Sigmoid colon (tissue), 4 donors: ENCODE results near the gene CCDC57.

Experiments
- POLR2AphosphoS5 ChIP-seq, 4 donors: sonication (generic); formaldehyde crosslinking; IDR thresholded peaks; one replicate each; pipeline ENCODE4 v1.6.1; 2017; ENCODE audit warnings: antibody characterized with exemption in 4 of 4
- TF ChIP-seq, protein P1 (sequence below), 4 experiments: fragments of 450-650 bp in 3 of 4; fragments of 200-600 bp in 1 of 4; IDR thresholded peaks; one replicate each; pipeline ENCODE4 v1.5.1; 2016 to 2019; ENCODE audit warnings: antibody characterized with exemption in 4 of 4, mild to moderate bottlenecking in 3 of 4, moderate library complexity in 2 of 4

GRCh38 chr17:82073446-82073845 lies 139.2 kb downstream of the CCDC57 start:
- TF ChIP-seq, protein P1, sequence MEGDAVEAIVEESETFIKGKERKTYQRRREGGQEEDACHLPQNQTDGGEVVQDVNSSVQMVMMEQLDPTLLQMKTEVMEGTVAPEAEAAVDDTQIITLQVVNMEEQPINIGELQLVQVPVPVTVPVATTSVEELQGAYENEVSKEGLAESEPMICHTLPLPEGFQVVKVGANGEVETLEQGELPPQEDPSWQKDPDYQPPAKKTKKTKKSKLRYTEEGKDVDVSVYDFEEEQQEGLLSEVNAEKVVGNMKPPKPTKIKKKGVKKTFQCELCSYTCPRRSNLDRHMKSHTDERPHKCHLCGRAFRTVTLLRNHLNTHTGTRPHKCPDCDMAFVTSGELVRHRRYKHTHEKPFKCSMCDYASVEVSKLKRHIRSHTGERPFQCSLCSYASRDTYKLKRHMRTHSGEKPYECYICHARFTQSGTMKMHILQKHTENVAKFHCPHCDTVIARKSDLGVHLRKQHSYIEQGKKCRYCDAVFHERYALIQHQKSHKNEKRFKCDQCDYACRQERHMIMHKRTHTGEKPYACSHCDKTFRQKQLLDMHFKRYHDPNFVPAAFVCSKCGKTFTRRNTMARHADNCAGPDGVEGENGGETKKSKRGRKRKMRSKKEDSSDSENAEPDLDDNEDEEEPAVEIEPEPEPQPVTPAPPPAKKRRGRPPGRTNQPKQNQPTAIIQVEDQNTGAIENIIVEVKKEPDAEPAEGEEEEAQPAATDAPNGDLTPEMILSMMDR (IDR thresholded peaks at IDR 0.05) = no peak
- TF ChIP-seq POLR2AphosphoS5 (IDR thresholded peaks at IDR 0.05) = no peak
